Endometrium (tissue), 2 donors: Measurements from ENCODE around the gene COL8A1.
"Not testable (repeated sequence)": the region's sequence is repeated elsewhere in the genome, so short reads cannot be mapped to it uniquely, and the experiment has no call there.

Source experiments
- FAIRE-seq: peaks from 2 replicates; lab custom pipeline; 2012; peaks lifted over from hg19 to GRCh38; lab: Jason Lieb, UNC
- donor health status: control.
- donor health status: control.

Gene COL8A1

DNA sequence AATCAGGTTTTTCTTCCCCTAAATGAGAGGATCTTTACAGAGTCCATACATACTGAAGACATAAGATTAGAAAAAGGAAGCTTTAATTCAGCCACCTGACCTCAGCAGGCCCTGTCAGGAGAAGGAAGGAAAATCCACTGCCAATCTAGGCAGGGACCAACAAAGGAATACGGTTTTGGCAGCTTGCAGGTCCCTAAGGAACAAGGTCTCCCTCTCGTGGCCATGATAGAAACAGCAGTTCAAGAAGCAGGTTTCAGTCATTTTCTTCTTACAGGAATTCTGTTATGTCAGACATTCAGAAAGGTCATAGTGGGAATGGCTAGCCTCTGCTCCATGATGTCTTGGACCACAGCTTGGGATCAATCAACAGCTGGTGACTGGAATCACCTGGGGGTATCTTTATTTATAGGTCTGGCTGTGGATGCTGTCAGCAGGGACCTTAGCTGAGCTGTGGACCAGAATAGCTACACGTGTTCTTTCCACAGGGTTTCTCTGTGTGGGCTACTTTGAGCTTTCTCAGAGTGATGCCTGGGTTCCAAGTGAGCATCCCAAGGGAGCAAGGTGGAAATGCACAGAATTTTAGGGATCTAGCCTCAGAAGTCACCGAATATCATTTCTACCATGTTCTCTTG, 169.9 kb downstream of the COL8A1 start:
- FAIRE-seq, result no peak

DNA sequence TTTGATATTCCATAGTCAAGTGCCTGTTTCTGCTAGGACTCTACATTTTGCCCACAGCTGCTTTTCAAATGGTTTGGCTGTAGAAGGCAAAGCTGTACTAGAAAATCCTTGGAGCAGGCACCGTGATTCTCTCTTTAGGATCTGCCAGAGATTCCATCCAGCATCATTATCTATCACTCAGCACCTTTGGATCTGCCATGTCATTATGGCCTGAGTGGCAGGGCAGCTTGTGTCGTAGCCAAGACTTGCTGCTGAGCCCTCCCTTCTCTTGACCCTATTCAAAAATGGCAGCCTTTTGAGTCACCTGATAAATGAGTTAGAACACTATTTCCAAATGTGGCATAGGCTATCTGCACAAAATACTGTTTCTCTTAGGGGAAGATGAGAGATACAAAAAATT, 171.2 kb downstream of the COL8A1 start:
- FAIRE-seq, result no peak

DNA sequence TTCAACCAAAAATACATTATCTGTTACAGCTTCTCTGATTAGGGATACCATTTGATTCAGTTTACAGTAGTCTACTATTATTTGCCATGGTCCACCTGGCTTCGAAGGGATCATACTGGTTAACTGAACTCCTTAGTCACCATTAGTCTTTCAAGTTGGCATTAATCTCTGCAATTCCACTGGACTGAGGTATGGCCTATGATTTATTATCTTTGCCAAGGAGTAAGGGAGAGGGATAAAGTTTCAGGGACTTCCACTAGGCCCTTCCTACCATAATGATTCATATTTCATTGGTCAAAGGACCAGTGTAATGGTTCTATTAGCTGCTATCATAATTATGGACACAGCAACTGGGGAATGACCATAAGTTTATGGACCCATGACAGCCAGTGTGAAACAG, 172.0 kb downstream of the COL8A1 start:
- no peak for FAIRE-seq

DNA sequence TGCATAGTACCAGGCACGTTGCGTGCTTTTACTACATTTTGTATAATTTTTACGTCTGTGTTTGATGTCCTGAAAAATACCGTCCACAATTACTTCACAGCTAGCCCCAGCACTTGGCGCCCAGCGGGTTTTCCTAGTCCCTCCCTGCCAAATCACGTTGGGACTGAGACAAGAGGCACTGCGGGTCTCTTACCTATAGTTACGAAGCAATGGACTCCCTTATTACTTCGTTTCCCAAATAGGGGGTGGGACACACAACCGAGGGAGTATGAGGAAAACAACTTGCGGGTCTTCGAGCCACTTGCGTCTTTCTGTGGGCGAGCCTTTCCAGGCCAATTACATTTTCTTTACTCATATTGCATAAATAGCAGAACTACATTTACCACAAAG, 178.6 kb downstream of the COL8A1 start:
- no peak for FAIRE-seq

GRCh38 chr3:99817437-99818240, 179.2 kb downstream of the COL8A1 start, which contains the start of gene CMSS1:
Gene CMSS1, plus strand, starts transcription at chr3:99817862.
- FAIRE-seq, result peak; percentile 78

GRCh38 chr3:99818818-99819217, 180.4 kb downstream of the COL8A1 start:
- FAIRE-seq, result no peak

DNA sequence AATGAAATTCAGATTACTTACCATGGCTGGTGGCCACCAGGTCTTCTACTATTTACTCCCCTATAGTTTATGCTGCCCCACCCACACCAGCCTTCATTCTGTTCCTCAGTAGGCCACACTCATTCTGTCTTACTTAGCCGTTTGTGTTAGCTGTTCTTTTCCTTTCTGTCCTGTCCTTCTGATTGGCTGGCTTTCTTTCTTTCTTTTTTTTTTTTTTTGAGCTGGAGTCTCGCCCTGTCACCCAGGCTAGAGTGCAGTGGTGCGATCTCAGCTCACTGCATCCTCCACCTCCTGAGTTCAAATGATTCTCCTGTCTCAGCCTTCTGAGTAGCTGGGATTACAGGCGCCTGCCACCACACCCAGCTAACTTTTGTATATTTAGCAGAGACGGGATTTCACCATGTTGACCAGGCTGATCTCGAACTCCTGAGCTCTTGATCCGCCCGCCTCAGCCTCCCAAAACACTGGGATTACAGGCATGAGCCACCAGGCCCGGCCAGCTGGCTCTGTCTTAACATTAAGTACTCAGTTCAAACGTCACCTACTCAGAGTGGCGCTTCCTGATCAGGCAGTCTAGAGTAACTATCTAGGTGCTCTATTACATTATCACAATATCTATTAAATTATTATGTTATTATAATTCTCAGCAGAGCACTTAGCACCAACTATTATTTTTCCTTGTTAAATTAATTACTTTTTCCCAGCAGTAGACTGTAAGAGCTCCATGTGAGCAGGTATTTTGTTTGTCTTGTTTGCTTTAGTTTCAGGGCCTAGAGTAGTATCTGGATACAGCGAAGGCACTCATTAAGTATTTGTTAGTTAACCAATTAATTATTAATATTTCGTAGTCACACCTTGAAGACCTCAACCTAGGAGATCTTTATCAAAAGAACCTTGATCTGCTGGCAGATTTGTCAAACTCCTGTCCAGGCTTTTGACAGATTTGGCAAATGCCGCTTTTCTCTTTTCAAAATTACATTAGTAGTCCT, 185.6 kb downstream of the COL8A1 start:
- no peak for FAIRE-seq

GRCh38 chr3:99825004-99825640, 186.7 kb downstream of the COL8A1 start:
- FAIRE-seq, result no peak

- FAIRE-seq, result no peak
These were observed 191.4 kb downstream of the COL8A1 start for GRCh38 chr3:99829844-99830243.

DNA sequence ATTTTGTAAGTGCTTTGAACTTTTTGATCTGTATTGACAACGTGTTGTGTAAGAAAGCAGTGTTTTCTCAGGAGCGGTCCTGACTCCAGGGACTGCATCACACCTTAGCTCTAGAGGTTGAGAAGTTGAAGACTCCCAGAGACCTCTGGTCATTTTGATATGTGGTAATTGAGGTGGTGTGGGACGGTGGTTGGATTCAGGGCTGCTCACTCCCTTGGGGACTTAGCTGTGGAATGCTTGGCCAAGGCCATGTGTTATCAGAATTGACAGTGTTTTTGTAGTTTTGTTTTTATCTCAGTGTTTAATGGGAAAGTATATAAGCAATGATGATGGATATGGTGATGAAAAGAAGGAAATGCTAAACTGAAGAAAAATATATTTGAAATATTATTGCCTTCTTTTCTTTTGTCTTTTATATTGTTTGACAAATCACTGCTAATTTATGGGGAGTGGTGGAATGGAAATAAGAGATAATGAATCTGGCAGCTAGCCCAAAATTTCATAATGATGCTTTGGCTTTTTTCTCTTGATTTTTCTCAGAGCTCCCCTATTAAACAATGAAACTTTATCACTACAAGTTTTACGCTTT, 195.3 kb downstream of the COL8A1 start:
- peak; percentile 4 for FAIRE-seq

- FAIRE-seq, result no peak
These were observed 196.0 kb downstream of the COL8A1 start for GRCh38 chr3:99834211-99834957.

GRCh38 chr3:99836681-99837080, 198.3 kb downstream of the COL8A1 start:
- no peak for FAIRE-seq

- FAIRE-seq, result no peak
These were observed 199.3 kb downstream of the COL8A1 start for GRCh38 chr3:99837715-99838114.

GRCh38 chr3:99838755-99839154, 200.4 kb downstream of the COL8A1 start:
- FAIRE-seq, result no peak

DNA sequence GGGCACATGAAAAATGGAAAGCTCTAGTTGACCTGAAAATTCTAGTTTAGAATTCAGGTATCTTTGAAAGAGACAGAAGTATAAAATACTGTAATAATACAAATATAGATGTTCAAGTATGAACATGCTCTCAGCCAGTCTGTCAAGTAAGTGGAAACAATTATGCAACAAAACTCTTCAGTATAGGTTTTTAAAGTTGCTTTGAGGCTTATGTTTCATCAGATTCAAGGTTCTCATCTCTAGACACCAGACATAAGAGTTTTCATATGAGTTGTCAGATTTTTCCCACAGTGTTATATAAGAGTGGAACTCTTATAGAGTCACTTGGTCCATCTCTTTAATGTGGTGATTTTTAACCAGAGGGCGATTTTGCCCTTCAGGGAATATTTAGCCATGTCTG, 201.2 kb downstream of the COL8A1 start:
- no peak for FAIRE-seq

DNA sequence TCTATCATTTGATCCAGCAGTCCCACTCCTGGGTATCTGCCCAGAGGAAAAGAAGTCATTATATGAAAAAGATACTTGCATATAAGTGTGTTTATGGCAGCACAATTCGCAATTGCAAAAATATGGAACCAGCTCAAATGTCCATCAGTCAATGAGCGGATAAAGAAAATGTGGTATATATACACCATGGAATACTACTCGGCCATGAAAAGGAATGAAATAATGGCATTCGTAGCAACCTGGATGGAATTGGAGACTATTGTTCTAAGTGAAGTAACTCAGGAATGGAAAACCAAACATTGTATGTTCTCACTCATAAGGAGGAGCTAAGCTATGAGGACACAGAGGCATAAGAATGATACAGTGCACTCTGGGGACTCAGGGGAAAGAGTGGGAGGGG, 203.6 kb downstream of the COL8A1 start:
- not testable (repeated sequence) for FAIRE-seq

- FAIRE-seq, result peak; percentile 88
These were observed 204.6 kb downstream of the COL8A1 start for GRCh38 chr3:99842826-99843589.

DNA sequence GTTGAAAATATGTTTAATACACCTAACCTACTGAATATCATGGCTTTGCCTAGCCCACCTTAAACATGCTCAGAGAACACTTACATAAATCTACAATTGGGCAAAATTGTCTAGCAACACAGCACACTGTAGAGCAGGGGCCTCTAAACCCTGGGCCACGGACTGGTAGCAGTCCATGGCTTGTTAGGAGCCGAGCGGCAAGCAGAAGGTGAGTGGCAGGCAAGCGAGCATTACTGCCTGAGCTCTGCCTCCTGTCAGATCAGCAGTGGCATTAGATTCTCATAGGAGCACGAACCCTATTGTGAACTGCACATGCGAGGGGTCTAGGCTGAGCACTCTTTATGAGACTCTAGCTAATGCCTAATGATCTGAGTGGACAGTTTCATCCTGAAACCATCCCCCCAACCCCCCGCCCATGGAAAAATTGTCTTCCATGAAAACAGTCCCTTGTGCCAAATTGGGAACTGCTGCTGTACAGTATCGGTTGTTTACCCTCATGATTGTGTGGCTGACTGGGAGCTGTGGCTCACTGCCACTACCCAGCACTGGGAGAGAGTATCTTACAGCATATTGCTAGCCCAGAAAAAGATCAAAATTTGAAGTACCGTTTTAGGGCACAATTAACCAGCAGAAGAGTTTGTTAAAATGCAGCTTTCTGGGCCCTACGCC, 205.3 kb downstream of the COL8A1 start:
- no peak for FAIRE-seq

GRCh38 chr3:99845331-99845730, 206.9 kb downstream of the COL8A1 start:
- FAIRE-seq, result no peak

DNA sequence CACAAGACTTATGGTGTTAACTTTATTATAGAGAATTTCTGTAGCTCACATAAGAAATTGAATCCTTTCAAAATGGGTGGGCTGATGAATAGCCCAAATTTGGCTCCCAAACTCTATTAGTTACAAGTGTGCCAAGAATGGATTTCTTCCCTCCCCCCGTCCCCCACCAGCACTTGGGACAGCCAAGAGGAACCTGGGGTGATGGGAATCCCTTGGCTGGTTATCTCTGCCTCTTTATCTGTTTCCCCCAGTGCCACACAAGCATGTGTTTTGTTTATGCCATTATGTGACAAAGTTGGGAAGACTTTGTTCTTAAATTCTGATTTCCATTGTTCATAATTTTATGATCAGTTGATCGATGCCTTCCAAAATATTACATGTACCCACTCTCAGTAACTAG, 207.6 kb downstream of the COL8A1 start:
- no peak for FAIRE-seq
